ENCODE results near the gene WDR4.
A peak's percentile ranks its signal among the peaks of the same experiment; 100 is the strongest.

GRCh38 chr21:42850866-42851391 lies 28.4 kb downstream of the WDR4 start:
- TF ChIP-seq, protein P1, sequence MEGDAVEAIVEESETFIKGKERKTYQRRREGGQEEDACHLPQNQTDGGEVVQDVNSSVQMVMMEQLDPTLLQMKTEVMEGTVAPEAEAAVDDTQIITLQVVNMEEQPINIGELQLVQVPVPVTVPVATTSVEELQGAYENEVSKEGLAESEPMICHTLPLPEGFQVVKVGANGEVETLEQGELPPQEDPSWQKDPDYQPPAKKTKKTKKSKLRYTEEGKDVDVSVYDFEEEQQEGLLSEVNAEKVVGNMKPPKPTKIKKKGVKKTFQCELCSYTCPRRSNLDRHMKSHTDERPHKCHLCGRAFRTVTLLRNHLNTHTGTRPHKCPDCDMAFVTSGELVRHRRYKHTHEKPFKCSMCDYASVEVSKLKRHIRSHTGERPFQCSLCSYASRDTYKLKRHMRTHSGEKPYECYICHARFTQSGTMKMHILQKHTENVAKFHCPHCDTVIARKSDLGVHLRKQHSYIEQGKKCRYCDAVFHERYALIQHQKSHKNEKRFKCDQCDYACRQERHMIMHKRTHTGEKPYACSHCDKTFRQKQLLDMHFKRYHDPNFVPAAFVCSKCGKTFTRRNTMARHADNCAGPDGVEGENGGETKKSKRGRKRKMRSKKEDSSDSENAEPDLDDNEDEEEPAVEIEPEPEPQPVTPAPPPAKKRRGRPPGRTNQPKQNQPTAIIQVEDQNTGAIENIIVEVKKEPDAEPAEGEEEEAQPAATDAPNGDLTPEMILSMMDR (IDR thresholded peaks at IDR 0.05; ENCODE audit: low read length) = peak; percentile 86
- no peak for TF ChIP-seq EZH2 (IDR thresholded peaks at IDR 0.05; ENCODE audit: borderline replicate concordance, low read length)
